Fibroblast of lung (primary cell): Measurements from ENCODE around the gene MS4A3. TPM values are rescaled to one million over a fixed set of nuclear protein-coding genes. Genes with fewer than 3 reads are reported as not detected.
"Not testable (repeated sequence)": the region's sequence is repeated elsewhere in the genome, so short reads cannot be mapped to it uniquely, and the experiment has no call there.

Source experiments
- DNase-seq, 2 donors: peaks; one replicate each; pipeline versions ENCODE4 v3.0.0 to v3.0.0-alpha.2; 2010; ENCODE audit warnings: low read depth in 2 of 2
- H2AFZ ChIP-seq: 2 replicates; pipeline ENCODE4 v1.5.1; 2012; ENCODE audit warnings: low read length, control low read depth, inconsistent platforms
- H3K27ac ChIP-seq: 2 replicates; pipeline ENCODE4 v1.5.1; 2011; ENCODE audit warnings: low read length, control low read depth; ENCODE audit not compliant: insufficient read depth
- H3K27me3 ChIP-seq: 2 replicates; pipeline ENCODE4 v1.5.1; 2011; ENCODE audit warnings: mild to moderate bottlenecking, low read length; ENCODE audit not compliant: control insufficient read depth, insufficient read depth
- H3K36me3 ChIP-seq: 2 replicates; pipeline ENCODE4 v1.5.1; 2011; ENCODE audit warnings: low read length; ENCODE audit not compliant: control insufficient read depth, insufficient read depth
- H3K4me1 ChIP-seq: 2 replicates; pipeline ENCODE4 v1.5.1; 2011; ENCODE audit warnings: low read length; ENCODE audit not compliant: control insufficient read depth, insufficient read depth; ENCODE audit errors: extremely low read depth
- H3K4me2 ChIP-seq: 2 replicates; pipeline ENCODE4 v1.5.1; 2011; ENCODE audit warnings: low read length, control low read depth; ENCODE audit not compliant: insufficient read depth; ENCODE audit errors: extremely low read depth
- H3K4me3 ChIP-seq, 4 experiments: fragments of 200-600 bp in 1 of 4; sonication (generic) in 1 of 4; replicated peaks in 1 of 4; 2 replicates each; pipeline ENCODE4 v1.5.1; 2011 to 2016; ENCODE audit warnings: low read length in 4 of 4, low read depth in 3 of 4, mild to moderate bottlenecking in 3 of 4, control low read depth in 2 of 4, inconsistent platforms in 1 of 4, mixed read lengths in 1 of 4; ENCODE audit not compliant: insufficient read depth in 1 of 4; ENCODE audit errors: control extremely low read depth in 1 of 4
- H3K79me2 ChIP-seq: 2 replicates; pipeline ENCODE4 v1.5.1; 2012; ENCODE audit warnings: mild to moderate bottlenecking, low read length, inconsistent platforms; ENCODE audit not compliant: control insufficient read depth, insufficient read depth
- H3K9ac ChIP-seq: 2 replicates; pipeline ENCODE4 v1.5.1; 2011; ENCODE audit warnings: mild to moderate bottlenecking, low read length, control low read depth; ENCODE audit not compliant: insufficient read depth
- H3K9me3 ChIP-seq: 2 replicates; pipeline ENCODE4 v1.5.1; 2012; ENCODE audit warnings: low read depth, low read length; ENCODE audit not compliant: control insufficient read depth, insufficient read depth
- H4K20me1 ChIP-seq: 2 replicates; pipeline ENCODE4 v1.5.1; 2011; ENCODE audit warnings: low read length; ENCODE audit not compliant: control insufficient read depth, insufficient read depth; ENCODE audit errors: extremely low read depth
- EZH2 ChIP-seq: IDR thresholded peaks from 2 replicates; pipeline ENCODE4 v1.5.1; 2012; ENCODE audit warnings: low read length, control low read depth, mild to moderate bottlenecking; ENCODE audit errors: missing control alignments
- polyA plus RNA-seq, 2 donors: library from polyadenylated mRNA; depleted of rRNA in 1 of 2; stranded (reverse) in 1 of 2; unstranded in 1 of 2; fragments of >200 nt; gene quantifications; 2 replicates each; pipeline ENCODE4 v1.2.1, GENCODE V29; 2011 to 2012; ENCODE audit warnings: missing spikeins in 1 of 2
- total RNA-seq: library from RNA; depleted of rRNA; stranded (reverse); fragments of >200 nt; gene quantifications from 2 replicates; pipeline ENCODE4 v1.2.1, GENCODE V29; 2014
- TF ChIP-seq, protein P1 (sequence below), 2 donors: IDR thresholded peaks in 1 of 2; conservative IDR thresholded peaks in 1 of 2; 1 replicate in 1 of 2; 2 replicates in 1 of 2; pipeline ENCODE4 v1.5.1; 2011 to 2012; ENCODE audit warnings: low read length in 2 of 2, control low read depth in 1 of 2, inconsistent platforms in 1 of 2, low read depth in 1 of 2, mild to moderate bottlenecking in 1 of 2

Gene MS4A3
- total and polyA plus RNA-seq, 2 donors (not counting 1 experiment from before 2014, with no cell fraction given), result not detected

DNA sequence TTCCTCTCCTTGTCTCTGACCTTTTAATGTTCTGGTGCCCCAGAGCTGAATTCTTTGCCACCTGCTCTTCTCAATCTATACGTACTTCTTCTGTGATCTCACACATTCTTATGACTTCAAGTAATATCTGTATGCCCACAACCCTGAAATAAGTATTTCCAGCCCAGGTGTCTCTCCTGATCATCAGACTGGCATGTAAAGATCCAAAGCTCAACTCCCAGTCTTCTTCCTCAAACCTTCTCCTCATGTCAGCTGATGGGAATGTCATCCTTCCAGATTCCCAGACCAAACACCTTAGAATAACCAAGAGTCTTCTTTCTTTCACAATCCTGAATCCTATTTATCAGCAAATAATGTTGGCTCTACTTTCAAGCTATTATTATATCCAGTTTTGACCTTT lies 9.3 kb downstream of the MS4A3 start:
- Histone ChIP-seq H3K79me2 (no peaks in the 10 kb centered on the region), H3K36me3 (no peaks in the 10 kb centered on the region), H3K9ac (no peak overlapping the region), H4K20me1 (no peaks in the 10 kb centered on the region), H3K9me3 (no peaks in the 10 kb centered on the region), H3K4me3 (no peak overlapping the region), H3K27ac (no peak overlapping the region), H3K4me2 (no peak overlapping the region), H3K27me3 (no peaks in the 10 kb centered on the region), H3K4me1 (no peaks in the 10 kb centered on the region), H2AFZ (no peak overlapping the region)
- no peak for TF ChIP-seq EZH2
- TF ChIP-seq, protein P1, sequence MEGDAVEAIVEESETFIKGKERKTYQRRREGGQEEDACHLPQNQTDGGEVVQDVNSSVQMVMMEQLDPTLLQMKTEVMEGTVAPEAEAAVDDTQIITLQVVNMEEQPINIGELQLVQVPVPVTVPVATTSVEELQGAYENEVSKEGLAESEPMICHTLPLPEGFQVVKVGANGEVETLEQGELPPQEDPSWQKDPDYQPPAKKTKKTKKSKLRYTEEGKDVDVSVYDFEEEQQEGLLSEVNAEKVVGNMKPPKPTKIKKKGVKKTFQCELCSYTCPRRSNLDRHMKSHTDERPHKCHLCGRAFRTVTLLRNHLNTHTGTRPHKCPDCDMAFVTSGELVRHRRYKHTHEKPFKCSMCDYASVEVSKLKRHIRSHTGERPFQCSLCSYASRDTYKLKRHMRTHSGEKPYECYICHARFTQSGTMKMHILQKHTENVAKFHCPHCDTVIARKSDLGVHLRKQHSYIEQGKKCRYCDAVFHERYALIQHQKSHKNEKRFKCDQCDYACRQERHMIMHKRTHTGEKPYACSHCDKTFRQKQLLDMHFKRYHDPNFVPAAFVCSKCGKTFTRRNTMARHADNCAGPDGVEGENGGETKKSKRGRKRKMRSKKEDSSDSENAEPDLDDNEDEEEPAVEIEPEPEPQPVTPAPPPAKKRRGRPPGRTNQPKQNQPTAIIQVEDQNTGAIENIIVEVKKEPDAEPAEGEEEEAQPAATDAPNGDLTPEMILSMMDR (conservative IDR thresholded peaks at IDR 0.05 in 1 of 2, IDR thresholded peaks at IDR 0.05 in 1 of 2; ENCODE audit: low read depth in 1 of 2, low read length in 2 of 2), result no peak
- no peak for DNase-seq

DNA sequence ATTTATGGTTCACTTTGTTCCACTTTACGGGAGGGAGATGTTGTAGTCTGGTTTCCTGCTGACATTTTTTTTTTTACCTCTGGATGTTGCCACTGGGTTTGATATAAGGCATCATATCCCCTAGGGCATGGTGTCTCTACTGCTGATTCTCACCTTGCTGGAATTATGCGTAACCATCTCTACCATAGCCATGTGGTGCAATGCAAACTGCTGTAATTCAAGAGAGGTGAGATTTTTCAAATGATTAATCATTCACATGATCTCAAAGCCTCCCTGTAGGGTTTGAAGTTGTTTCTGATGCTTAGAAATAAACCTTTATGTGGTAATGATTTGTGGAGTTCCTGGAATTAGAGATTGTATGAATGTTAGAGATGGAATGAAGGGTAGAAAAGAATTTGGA lies 13.0 kb downstream of the MS4A3 start:
- H3K9ac ChIP-seq, result no peak overlapping the region
- no peaks in the 10 kb centered on the region for H3K9me3 ChIP-seq
- H3K4me2 ChIP-seq, result no peak overlapping the region
- DNase-seq, result no peak
- no peaks in the 10 kb centered on the region for H3K4me1 ChIP-seq
- no peak overlapping the region for H3K27ac ChIP-seq
- no peaks in the 10 kb centered on the region for H3K79me2 ChIP-seq
- TF ChIP-seq, protein P1 (conservative IDR thresholded peaks at IDR 0.05 in 1 of 2, IDR thresholded peaks at IDR 0.05 in 1 of 2; ENCODE audit: low read depth in 1 of 2, low read length in 2 of 2), result no peak
- no peak for TF ChIP-seq EZH2
- H3K36me3 ChIP-seq, result no peaks in the 10 kb centered on the region
- H3K4me3 ChIP-seq, result no peak overlapping the region
- no peaks in the 10 kb centered on the region for H3K27me3 ChIP-seq
- no peak overlapping the region for H2AFZ ChIP-seq
- H4K20me1 ChIP-seq, result no peaks in the 10 kb centered on the region

DNA sequence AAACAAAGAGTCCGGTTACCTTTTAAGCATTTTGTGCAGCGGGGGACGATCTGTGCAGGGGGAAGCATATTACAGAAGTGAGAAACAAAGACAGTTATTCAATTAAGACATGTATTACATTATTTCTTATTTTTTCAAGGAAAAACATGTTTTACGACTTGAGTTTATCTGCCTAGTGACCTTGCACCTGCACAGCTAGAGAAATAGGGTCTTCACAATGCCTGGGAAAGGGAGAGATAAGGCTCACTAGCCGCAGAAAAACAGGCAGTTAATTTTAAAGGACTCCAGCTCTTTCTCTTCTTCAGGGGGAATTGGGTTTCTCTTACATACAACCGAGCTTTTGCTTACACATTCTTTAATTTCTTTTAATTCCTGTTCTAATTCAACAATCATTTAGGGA lies 15.2 kb downstream of the MS4A3 start:
- H3K27ac ChIP-seq, H2AFZ ChIP-seq, H3K36me3 ChIP-seq, DNase-seq, H4K20me1 ChIP-seq, H3K4me3 ChIP-seq, H3K9ac ChIP-seq, H3K79me2 ChIP-seq, H3K9me3 ChIP-seq, H3K4me2 ChIP-seq, H3K4me1 ChIP-seq, H3K27me3 ChIP-seq: not testable (repeated sequence)
